ENCODE measurements around the gene PBX3. TPM values are rescaled to one million over a fixed set of nuclear protein-coding genes. Genes with fewer than 3 reads are reported as not detected.
A peak's percentile ranks its signal among the peaks of the same experiment; 100 is the strongest.

Gene PBX3
- total and polyA plus RNA-seq, 2 experiments from 2014 or later = 133 to 134 TPM

DNA sequence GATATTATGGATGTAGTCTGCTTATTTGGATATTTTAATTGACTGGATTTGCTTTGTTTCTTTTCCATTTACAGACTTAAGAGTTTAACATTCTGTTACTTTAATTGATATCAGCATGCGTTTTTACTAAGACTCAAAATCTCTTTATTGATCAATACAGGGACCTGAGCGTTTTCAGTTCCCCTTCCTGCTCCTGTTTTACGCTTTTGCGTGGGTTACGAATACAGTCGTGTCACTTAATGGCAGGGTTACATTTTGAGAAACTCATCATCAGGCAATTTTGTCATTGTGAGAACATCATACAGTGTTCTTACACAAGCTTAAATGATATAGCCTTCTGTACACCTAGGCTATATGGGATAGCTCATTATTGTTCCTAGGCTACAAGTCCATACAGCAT is 65.2 kb downstream of the PBX3 start:
- no peak for DNase-seq (ENCODE audit: low read depth in 1 of 2, low spot score in 1 of 2)
- no peaks in the 10 kb centered on the region for H3K27me3 ChIP-seq
- H3K4me3 ChIP-seq = no peak overlapping the region
- no peaks in the 10 kb centered on the region for H3K36me3 ChIP-seq
- H3K9me3 ChIP-seq (ENCODE audit: low read depth) = no peaks in the 10 kb centered on the region
- TF ChIP-seq, protein P1, sequence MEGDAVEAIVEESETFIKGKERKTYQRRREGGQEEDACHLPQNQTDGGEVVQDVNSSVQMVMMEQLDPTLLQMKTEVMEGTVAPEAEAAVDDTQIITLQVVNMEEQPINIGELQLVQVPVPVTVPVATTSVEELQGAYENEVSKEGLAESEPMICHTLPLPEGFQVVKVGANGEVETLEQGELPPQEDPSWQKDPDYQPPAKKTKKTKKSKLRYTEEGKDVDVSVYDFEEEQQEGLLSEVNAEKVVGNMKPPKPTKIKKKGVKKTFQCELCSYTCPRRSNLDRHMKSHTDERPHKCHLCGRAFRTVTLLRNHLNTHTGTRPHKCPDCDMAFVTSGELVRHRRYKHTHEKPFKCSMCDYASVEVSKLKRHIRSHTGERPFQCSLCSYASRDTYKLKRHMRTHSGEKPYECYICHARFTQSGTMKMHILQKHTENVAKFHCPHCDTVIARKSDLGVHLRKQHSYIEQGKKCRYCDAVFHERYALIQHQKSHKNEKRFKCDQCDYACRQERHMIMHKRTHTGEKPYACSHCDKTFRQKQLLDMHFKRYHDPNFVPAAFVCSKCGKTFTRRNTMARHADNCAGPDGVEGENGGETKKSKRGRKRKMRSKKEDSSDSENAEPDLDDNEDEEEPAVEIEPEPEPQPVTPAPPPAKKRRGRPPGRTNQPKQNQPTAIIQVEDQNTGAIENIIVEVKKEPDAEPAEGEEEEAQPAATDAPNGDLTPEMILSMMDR (IDR thresholded peaks at IDR 0.05; ENCODE audit: low read depth, low read length) = no peak
- H3K27ac ChIP-seq = no peak overlapping the region
- peaks cover 4% of the 10 kb centered on the region for H3K4me1 ChIP-seq (ENCODE audit: low read depth)

DNA sequence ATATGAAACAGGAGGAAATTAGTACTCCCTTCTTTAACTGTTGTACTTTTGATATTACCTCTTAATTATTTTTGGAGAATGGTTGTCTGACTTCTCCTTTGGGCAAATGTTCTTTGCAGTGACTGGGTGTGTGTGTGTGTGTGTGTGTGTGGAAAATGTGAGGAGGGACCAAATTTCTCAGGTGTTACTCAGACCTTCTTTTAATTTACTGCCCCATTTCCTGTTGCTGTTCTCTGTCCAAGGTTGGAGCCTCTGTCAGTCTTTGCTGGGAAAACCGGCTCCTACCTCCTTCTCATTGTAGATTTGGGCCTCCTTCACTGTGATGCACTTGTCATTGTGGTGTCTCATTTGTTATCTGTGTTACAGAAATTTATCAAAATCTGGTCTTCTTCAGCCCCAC is 68.4 kb downstream of the PBX3 start:
- Histone ChIP-seq H3K36me3 (no peaks in the 10 kb centered on the region), H3K9me3 (ENCODE audit: low read depth) (no peaks in the 10 kb centered on the region), H3K27me3 (no peaks in the 10 kb centered on the region), H3K27ac (peak overlapping the region; percentile 53), H3K4me1 (ENCODE audit: low read depth) (peaks cover 11% of the 10 kb centered on the region), H3K4me3 (no peak overlapping the region)
- TF ChIP-seq, protein P1 (IDR thresholded peaks at IDR 0.05; ENCODE audit: low read depth, low read length) = no peak
- peak in 1 of 2 donors; percentile 7 for DNase-seq (ENCODE audit: low read depth in 1 of 2, low spot score in 1 of 2)

DNA sequence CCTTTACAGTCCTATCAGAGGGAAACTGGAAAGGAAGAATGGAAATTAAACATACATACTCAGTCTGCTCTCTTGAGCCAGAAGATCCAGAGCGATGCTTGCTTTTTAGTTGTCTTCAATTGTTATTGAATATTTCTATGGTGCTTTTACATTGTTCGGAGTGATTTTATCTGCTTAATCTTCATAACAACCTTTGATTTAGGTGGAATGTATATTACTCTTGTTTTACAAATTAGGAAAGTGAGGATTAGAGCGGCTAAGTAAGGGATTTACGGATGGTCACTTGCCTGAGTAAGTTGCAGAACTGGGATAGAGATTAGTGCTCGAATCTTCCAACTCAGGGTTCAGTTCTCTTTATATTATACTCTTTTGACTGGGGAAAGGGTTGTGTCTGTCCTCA is 69.1 kb downstream of the PBX3 start:
- Histone ChIP-seq H3K9me3 (ENCODE audit: low read depth) (no peaks in the 10 kb centered on the region), H3K27ac (peak overlapping the region; percentile 53), H3K4me1 (ENCODE audit: low read depth) (peaks cover 18% of the 10 kb centered on the region), H3K4me3 (no peak overlapping the region), H3K36me3 (no peaks in the 10 kb centered on the region), H3K27me3 (no peaks in the 10 kb centered on the region)
- DNase-seq (ENCODE audit: low read depth in 1 of 2, low spot score in 1 of 2) = no peak
- TF ChIP-seq, protein P1 (IDR thresholded peaks at IDR 0.05; ENCODE audit: low read depth, low read length) = no peak

DNA sequence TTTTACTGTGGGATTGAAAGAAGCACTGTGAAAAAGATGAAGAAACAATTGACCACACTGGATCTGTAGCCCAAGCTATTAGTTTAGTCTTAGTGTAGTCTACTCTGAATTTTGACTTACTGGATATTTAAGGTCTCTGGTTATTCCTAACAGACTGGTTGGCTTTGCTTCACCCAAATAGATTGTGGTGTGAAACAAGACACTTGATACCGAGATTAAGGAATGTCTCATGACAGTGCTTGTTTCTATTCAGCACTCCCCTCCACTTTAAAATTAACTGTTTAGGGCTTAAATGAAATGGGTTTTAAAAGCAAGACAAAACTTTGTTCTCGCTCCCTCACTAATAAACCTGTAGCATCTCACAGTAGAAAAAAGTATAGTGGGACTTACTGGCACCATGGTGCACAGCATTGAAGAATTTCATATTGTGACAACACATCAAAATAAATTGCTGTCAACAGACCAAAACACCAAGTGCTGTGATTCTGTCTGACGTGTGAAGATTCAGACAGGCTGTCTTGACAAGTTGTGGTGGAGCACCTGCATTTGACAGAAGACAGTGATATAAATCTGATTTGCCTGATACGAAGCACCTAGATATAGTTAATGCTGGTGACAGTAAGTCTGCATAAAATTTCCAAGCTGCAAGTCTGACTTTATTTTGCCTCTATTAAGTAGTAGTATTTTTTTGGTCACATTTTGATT is 73.1 kb downstream of the PBX3 start:
- no peaks in the 10 kb centered on the region for H3K9me3 ChIP-seq (ENCODE audit: low read depth)
- peaks cover 20% of the 10 kb centered on the region for H3K4me1 ChIP-seq (ENCODE audit: low read depth)
- no peaks in the 10 kb centered on the region for H3K27me3 ChIP-seq
- TF ChIP-seq, protein P1 (IDR thresholded peaks at IDR 0.05; ENCODE audit: low read depth, low read length) = no peak
- H3K4me3 ChIP-seq = no peak overlapping the region
- no peaks in the 10 kb centered on the region for H3K36me3 ChIP-seq
- H3K27ac ChIP-seq = peak overlapping the region; percentile 56
- DNase-seq (ENCODE audit: low read depth in 1 of 2, low spot score in 1 of 2) = peak in 1 of 2 donors; percentile 18

DNA sequence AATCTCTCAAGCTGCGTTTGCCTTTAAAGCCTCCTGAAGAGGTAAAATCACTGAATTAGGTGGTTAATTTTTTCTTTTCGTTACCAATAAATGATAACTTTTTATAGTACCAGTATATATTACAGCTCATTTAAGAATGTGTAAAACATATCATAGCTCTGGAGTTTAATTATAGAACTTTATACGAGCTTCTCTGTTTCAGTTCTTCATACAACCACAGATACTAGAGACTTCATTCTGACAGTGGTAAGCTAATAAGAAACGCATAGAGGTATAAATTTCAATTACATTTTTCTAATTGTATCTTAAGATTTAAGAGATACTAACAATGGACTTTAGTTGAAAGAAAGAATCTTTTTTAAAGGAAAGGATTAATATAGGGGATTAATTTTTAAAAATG is 73.9 kb downstream of the PBX3 start:
- Histone ChIP-seq H3K4me1 (ENCODE audit: low read depth) (peaks cover 20% of the 10 kb centered on the region), H3K27me3 (no peaks in the 10 kb centered on the region), H3K36me3 (no peaks in the 10 kb centered on the region), H3K4me3 (no peak overlapping the region), H3K9me3 (ENCODE audit: low read depth) (no peaks in the 10 kb centered on the region), H3K27ac (no peak overlapping the region)
- TF ChIP-seq, protein P1 (IDR thresholded peaks at IDR 0.05; ENCODE audit: low read depth, low read length) = no peak
- no peak for DNase-seq (ENCODE audit: low read depth in 1 of 2, low spot score in 1 of 2)
